HCT116 (cell line): Measurements from ENCODE around the gene ZNHIT3. TPM values are rescaled to one million over a fixed set of nuclear protein-coding genes. Genes with fewer than 3 reads are reported as not detected.
A peak's percentile ranks its signal among the peaks of the same experiment; 100 is the strongest.

Experiments used
- ATAC-seq: fragments of 200-7000 bp; cut with Tn5 transposase; 2 replicates; pipeline ENCODE4 v1.9.1; 2020; ENCODE audit warnings: mild to moderate bottlenecking, moderate library complexity
- BruUV-seq: library from RNA; stranded (reverse); fragments of 400-500 nt; replicated peaks from 2 replicates; lab custom pipeline; 2021; lab: Mats Ljungman, UMichigan
- CTCF ChIA-PET: fragments of 300-600 bp; sonication (Branson Sonifier 250); formaldehyde crosslinking; loops from one replicate; lab custom pipeline; 2021; ENCODE audit warnings: antibody characterized with exemption; lab: Charles Lee
- POLR2A ChIA-PET: fragments of 300-600, 350-600 bp; sonication (Branson Sonifier 250); formaldehyde crosslinking; loops from one replicate; lab custom pipeline; 2021; ENCODE audit warnings: antibody characterized with exemption; lab: Charles Lee
- RAD21 ChIA-PET, 2 experiments: fragments of 300-600 bp; sonication (Branson Sonifier 250); formaldehyde crosslinking; loops; one replicate each; lab custom pipeline; 2023; ENCODE audit warnings: low total read pairs in 2 of 2; ENCODE audit not compliant: uncharacterized antibody in 2 of 2, unreplicated experiment in 2 of 2, low non-redundant PET in 1 of 2; lab: Charles Lee
- DNase-seq: peaks from one replicate; pipeline ENCODE4 v3.0.0-alpha.2; 2010; ENCODE audit warnings: low read depth, low spot score
- H2AFZ ChIP-seq: fragments of 200-600 bp; shearing (Covaris generic), sonication (generic); 2 replicates; pipeline ENCODE4 v1.6.1; 2017; ENCODE audit warnings: low read depth, mixed run types, mixed read lengths, antibody characterized with exemption, low read length; ENCODE audit not compliant: poor library complexity, severe bottlenecking
- H3K27ac ChIP-seq: 2 replicates; pipeline ENCODE4 v1.5.1; 2012; ENCODE audit warnings: low read depth, low read length
- H3K27me3 ChIP-seq: fragments of 200-600 bp; sonication (generic); 2 replicates; pipeline ENCODE4 v1.6.1; 2016; ENCODE audit warnings: mixed run types, low read length, mixed read lengths; ENCODE audit not compliant: insufficient read depth
- H3K36me3 ChIP-seq, 2 experiments: fragments of 200-500 bp in 1 of 2; fragments of 200-600 bp in 1 of 2; sonication (Bioruptor generic) in 1 of 2; sonication (generic) in 1 of 2; 2 replicates each; pipeline versions ENCODE4 v1.5.1 to v1.6.1; 2014 to 2016; ENCODE audit warnings: low read length in 2 of 2, inconsistent platforms in 1 of 2, mixed read lengths in 1 of 2, mixed run types in 1 of 2; ENCODE audit not compliant: insufficient read depth in 2 of 2, control insufficient read depth in 1 of 2
- H3K4me1 ChIP-seq, 2 experiments: fragments of 200-600 bp in 1 of 2; sonication (generic) in 1 of 2; 2 replicates each; pipeline versions ENCODE4 v1.5.1 to v1.6.1; 2012 to 2017; ENCODE audit warnings: low read length in 2 of 2, inconsistent platforms in 1 of 2, mild to moderate bottlenecking in 1 of 2, mixed read lengths in 1 of 2, mixed run types in 1 of 2, moderate library complexity in 1 of 2; ENCODE audit not compliant: insufficient read depth in 2 of 2, control insufficient read depth in 1 of 2
- H3K4me2 ChIP-seq: fragments of 200-600 bp; sonication (generic); 2 replicates; pipeline ENCODE4 v1.6.1; 2017; ENCODE audit warnings: mixed run types, low read length, mixed read lengths
- H3K4me3 ChIP-seq, 2 experiments: fragments of 200-600 bp in 1 of 2; sonication (generic) in 1 of 2; replicated peaks in 1 of 2; 2 replicates each; pipeline ENCODE4 v1.5.1; 2011 to 2016; ENCODE audit warnings: low read length in 2 of 2, control low read depth in 1 of 2, low read depth in 1 of 2, mild to moderate bottlenecking in 1 of 2, mixed read lengths in 1 of 2, mixed run types in 1 of 2
- H3K79me2 ChIP-seq: fragments of 200-600 bp; sonication (generic); 2 replicates; pipeline ENCODE4 v1.6.1; 2017; ENCODE audit warnings: mild to moderate bottlenecking, mixed run types, low read length, moderate library complexity, mixed read lengths; ENCODE audit not compliant: insufficient read depth
- H3K9ac ChIP-seq: fragments of 200-600 bp; sonication (generic); 2 replicates; pipeline ENCODE4 v1.6.1; 2016; ENCODE audit warnings: low read length, mixed read lengths
- H3K9me2 ChIP-seq: fragments of 200-600 bp; sonication (generic), shearing (Covaris generic); 2 replicates; pipeline ENCODE4 v1.6.1; 2017; ENCODE audit warnings: mixed run types, mild to moderate bottlenecking, moderate library complexity; ENCODE audit not compliant: insufficient read depth
- H3K9me3 ChIP-seq, 2 experiments: fragments of 200-500 bp in 1 of 2; fragments of 200-600 bp in 1 of 2; sonication (Bioruptor generic) in 1 of 2; sonication (generic) in 1 of 2; 2 replicates each; pipeline ENCODE4 v1.6.1; 2014 to 2017; ENCODE audit warnings: low read length in 2 of 2, mixed read lengths in 2 of 2, inconsistent platforms in 1 of 2, low read depth in 1 of 2, mild to moderate bottlenecking in 1 of 2, mixed run types in 1 of 2, moderate library complexity in 1 of 2; ENCODE audit not compliant: control insufficient read depth in 1 of 2, insufficient read depth in 1 of 2
- H4K20me1 ChIP-seq: fragments of 200-600 bp; sonication (generic), shearing (Covaris generic); 2 replicates; pipeline ENCODE4 v1.6.1; 2017; ENCODE audit warnings: mixed run types, mild to moderate bottlenecking, moderate library complexity; ENCODE audit not compliant: insufficient read depth
- CEBPB ChIP-seq: IDR thresholded peaks from 2 replicates; pipeline ENCODE4 v1.6.1; 2012; ENCODE audit warnings: low read depth
- ELF1 ChIP-seq: IDR thresholded peaks from 2 replicates; pipeline ENCODE4 v1.6.1; 2012; ENCODE audit warnings: low read depth, borderline replicate concordance
- POLR2A ChIP-seq: IDR thresholded peaks from 2 replicates; pipeline ENCODE4 v1.7.0; 2011; ENCODE audit warnings: borderline replicate concordance; ENCODE audit not compliant: insufficient read depth, insufficient read length; ENCODE audit errors: extremely low read depth
- POLR2AphosphoS5 ChIP-seq: IDR thresholded peaks from 2 replicates; pipeline ENCODE4 v1.6.1; 2011; ENCODE audit warnings: mild to moderate bottlenecking, low read depth, low read length, moderate library complexity
- RAD21 ChIP-seq: IDR thresholded peaks from 2 replicates; pipeline ENCODE4 v1.6.1; 2012; ENCODE audit warnings: low read depth, mild to moderate bottlenecking
- YY1 ChIP-seq: IDR thresholded peaks from 2 replicates; pipeline ENCODE4 v1.6.1; 2011; ENCODE audit warnings: low read length, low read depth, moderate library complexity, mild to moderate bottlenecking; ENCODE audit not compliant: insufficient replicate concordance; ENCODE audit errors: extremely low read depth
- intact Hi-C: fragments of 100-400 bp; cut with micrococcal nuclease; formaldehyde crosslinking; loops from 2 replicates; pipeline ENCODE4 v1.10.0; 2022
- total RNA-seq: library from RNA; stranded (reverse); gene quantifications from one replicate; pipeline ENCODE4 v1.2.1, GENCODE V29; 2021; ENCODE audit not compliant: unreplicated experiment
- TF ChIP-seq, protein P1 (sequence below), 3 experiments: fragments of 200-600 bp in 1 of 3; sonication (generic) in 1 of 3; IDR thresholded peaks in 2 of 3; conservative IDR thresholded peaks in 1 of 3; 2 replicates each; pipeline ENCODE4 v1.5.1; 2012 to 2017; ENCODE audit warnings: low read depth in 2 of 3, low read length in 2 of 3, antibody characterized with exemption in 1 of 3, borderline replicate concordance in 1 of 3, control low read depth in 1 of 3, mild to moderate bottlenecking in 1 of 3, mixed read lengths in 1 of 3, mixed run types in 1 of 3, moderate library complexity in 1 of 3; ENCODE audit not compliant: insufficient read depth in 1 of 3

The ZNHIT3 gene
- total RNA-seq, 1 experiment from 2014 or later = 33.9 TPM

GRCh38 chr17:36542755-36543154 is 56.3 kb downstream of the ZNHIT3 start (continued):
- TF ChIP-seq YY1 = no peak
- no peak for TF ChIP-seq RAD21
- TF ChIP-seq POLR2AphosphoS5 = no peak

DNA sequence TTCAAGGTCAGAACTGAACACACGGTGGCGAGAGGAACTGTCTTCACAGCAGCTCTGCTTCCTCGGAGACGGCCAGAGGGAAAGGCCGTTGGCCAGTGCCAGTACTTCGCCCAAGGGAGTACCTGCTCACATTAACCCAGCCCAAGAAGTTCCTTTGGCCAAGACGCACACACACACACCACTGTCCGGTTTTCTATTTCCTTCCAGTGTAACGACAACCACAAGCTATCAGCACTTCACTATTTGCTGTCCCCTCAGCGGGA is 57.5 kb downstream of the ZNHIT3 start:
- H2AFZ ChIP-seq = no peak overlapping the region
- peak overlapping the region; percentile 98 for H3K27ac ChIP-seq
- DNase-seq = no peak
- H3K27me3 ChIP-seq = no peaks in the 10 kb centered on the region
- H3K4me1 ChIP-seq = peaks cover 11 to 26% of the 10 kb centered on the region in 2 experiments; a peak in 3 of 4 replicates
- H4K20me1 ChIP-seq = no peaks in the 10 kb centered on the region
- no peaks in the 10 kb centered on the region for H3K9me2 ChIP-seq
- BruUV-seq = no TSS peak
- intact Hi-C loops = no loop called here
- RAD21 ChIA-PET = no interaction called here
- peak overlapping the region; percentile 96 for H3K9ac ChIP-seq
- ATAC-seq = peak; percentile 6; the same call in 1 of the 2 replicates
- H3K9me3 ChIP-seq = no peaks in the 10 kb centered on the region
- CTCF ChIA-PET = interaction anchor here (2.3 kb wide), 1 partner anchor 9 kb away, joined by 16 read pairs; the partner anchor contains the start of genes MYO19 and PIGW
- H3K4me3 ChIP-seq = peak overlapping the region; percentile 80 to 92
- POLR2A ChIA-PET = interaction anchor here (0.8 to 2.8 kb wide), 2 partner anchors 9 to 63 kb away, joined by 3 to 30 read pairs; partner anchors contain the start of genes MYO19 and PIGW
- H3K79me2 ChIP-seq = peaks cover 53% of the 10 kb centered on the region
- H3K36me3 ChIP-seq = peaks cover 0 to 6% of the 10 kb centered on the region in 2 experiments; a peak in 2 of 4 replicates
- TF ChIP-seq CEBPB = no peak
- TF ChIP-seq POLR2AphosphoS5 = no peak
- no peak for TF ChIP-seq ELF1
- TF ChIP-seq, protein P1, sequence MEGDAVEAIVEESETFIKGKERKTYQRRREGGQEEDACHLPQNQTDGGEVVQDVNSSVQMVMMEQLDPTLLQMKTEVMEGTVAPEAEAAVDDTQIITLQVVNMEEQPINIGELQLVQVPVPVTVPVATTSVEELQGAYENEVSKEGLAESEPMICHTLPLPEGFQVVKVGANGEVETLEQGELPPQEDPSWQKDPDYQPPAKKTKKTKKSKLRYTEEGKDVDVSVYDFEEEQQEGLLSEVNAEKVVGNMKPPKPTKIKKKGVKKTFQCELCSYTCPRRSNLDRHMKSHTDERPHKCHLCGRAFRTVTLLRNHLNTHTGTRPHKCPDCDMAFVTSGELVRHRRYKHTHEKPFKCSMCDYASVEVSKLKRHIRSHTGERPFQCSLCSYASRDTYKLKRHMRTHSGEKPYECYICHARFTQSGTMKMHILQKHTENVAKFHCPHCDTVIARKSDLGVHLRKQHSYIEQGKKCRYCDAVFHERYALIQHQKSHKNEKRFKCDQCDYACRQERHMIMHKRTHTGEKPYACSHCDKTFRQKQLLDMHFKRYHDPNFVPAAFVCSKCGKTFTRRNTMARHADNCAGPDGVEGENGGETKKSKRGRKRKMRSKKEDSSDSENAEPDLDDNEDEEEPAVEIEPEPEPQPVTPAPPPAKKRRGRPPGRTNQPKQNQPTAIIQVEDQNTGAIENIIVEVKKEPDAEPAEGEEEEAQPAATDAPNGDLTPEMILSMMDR (IDR thresholded peaks at IDR 0.05 in 2 of 3, conservative IDR thresholded peaks at IDR 0.05 in 1 of 3; ENCODE audit: borderline replicate concordance in 1 of 3, insufficient read depth in 1 of 3, low read depth in 2 of 3, low read length in 2 of 3) = 0 out of 6 replicates have a peak, but pooled peaks of 1 of the 3 experiments have one; percentile 8
- no peak for TF ChIP-seq POLR2A
- peak overlapping the region; percentile 87 for H3K4me2 ChIP-seq
